ENCODE measurements around the gene BTBD19. TPM values are rescaled to one million over a fixed set of nuclear protein-coding genes. Genes with fewer than 3 reads are reported as not detected.

Gene BTBD19
- total RNA-seq, 1 donor from 2014 or later = 30.6 TPM

GRCh38 chr1:44851308-44851707 is 43.0 kb downstream of the BTBD19 start:
- no peak for DNase-seq (ENCODE audit: low read depth)
- H3K9ac ChIP-seq (ENCODE audit: low read length) = no peak overlapping the region
- H2AFZ ChIP-seq (ENCODE audit: low read depth, low read length) = no peak overlapping the region
- no peaks in the 10 kb centered on the region for H3K4me1 Mint-ChIP-seq (ENCODE audit: low read depth, unreplicated experiment)
- no peaks in the 10 kb centered on the region for H3K9me3 ChIP-seq (ENCODE audit: insufficient read depth, low read depth, low read length)
- H3K27me3 Mint-ChIP-seq (ENCODE audit: low read depth, unreplicated experiment) = peaks cover 4% of the 10 kb centered on the region
- no peak overlapping the region for H3K4me3 Mint-ChIP-seq (ENCODE audit: unreplicated experiment)
- H3K4me2 ChIP-seq (ENCODE audit: low read length) = no peak overlapping the region
- no peak overlapping the region for H3K27ac ChIP-seq (ENCODE audit: low read depth, low read length)
- H3K36me3 ChIP-seq (ENCODE audit: insufficient read depth, low read length) = no peaks in the 10 kb centered on the region
- H3K36me3 Mint-ChIP-seq (ENCODE audit: low read depth, unreplicated experiment) = peaks cover 38% of the 10 kb centered on the region
- H3K4me3 ChIP-seq (ENCODE audit: insufficient read depth, low read depth, low read length) = no peak overlapping the region
- TF ChIP-seq EZH2 (IDR thresholded peaks at IDR 0.05; ENCODE audit: insufficient read depth, low read length) = no peak
- no peak for TF ChIP-seq CTCF (IDR thresholded peaks at IDR 0.05; ENCODE audit: insufficient read depth, low read depth, low read length)
- H3K4me1 ChIP-seq (ENCODE audit: insufficient read depth, low read length) = no peaks in the 10 kb centered on the region
- FAIRE-seq = no peak
- no peaks in the 10 kb centered on the region for H3K27me3 ChIP-seq (ENCODE audit: insufficient read depth, low read length)
- no peaks in the 10 kb centered on the region for H3K79me2 ChIP-seq (ENCODE audit: insufficient read depth, low read length)
- H3K27ac Mint-ChIP-seq (ENCODE audit: unreplicated experiment) = no peak overlapping the region
- H4K20me1 ChIP-seq (ENCODE audit: insufficient read depth, low read length) = no peaks in the 10 kb centered on the region
- peaks cover 2% of the 10 kb centered on the region for H3K9me3 Mint-ChIP-seq (ENCODE audit: unreplicated experiment)

GRCh38 chr1:44853201-44853600 is 44.9 kb downstream of the BTBD19 start:
- H3K4me3 Mint-ChIP-seq (ENCODE audit: unreplicated experiment) = no peak overlapping the region
- Histone ChIP-seq H3K9me3 (ENCODE audit: insufficient read depth, low read depth, low read length) (no peaks in the 10 kb centered on the region), H4K20me1 (ENCODE audit: insufficient read depth, low read length) (no peaks in the 10 kb centered on the region)

More at GRCh38 chr1:44853201-44853600, 44.9 kb downstream of the BTBD19 start:
- Histone ChIP-seq H2AFZ (ENCODE audit: low read depth, low read length) (no peak overlapping the region), H3K79me2 (ENCODE audit: insufficient read depth, low read length) (no peaks in the 10 kb centered on the region), H3K9ac (ENCODE audit: low read length) (no peak overlapping the region), H3K27ac (ENCODE audit: low read depth, low read length) (no peak overlapping the region), H3K36me3 (ENCODE audit: insufficient read depth, low read length) (no peaks in the 10 kb centered on the region), H3K4me2 (ENCODE audit: low read length) (no peak overlapping the region), H3K4me3 (ENCODE audit: insufficient read depth, low read depth, low read length) (no peak overlapping the region), H3K27me3 (ENCODE audit: insufficient read depth, low read length) (no peaks in the 10 kb centered on the region), H3K4me1 (ENCODE audit: insufficient read depth, low read length) (no peaks in the 10 kb centered on the region)
- peaks cover 43% of the 10 kb centered on the region for H3K36me3 Mint-ChIP-seq (ENCODE audit: low read depth, unreplicated experiment)
- no peak for DNase-seq (ENCODE audit: low read depth)
- no peaks in the 10 kb centered on the region for H3K4me1 Mint-ChIP-seq (ENCODE audit: low read depth, unreplicated experiment)
- FAIRE-seq = no peak
- peaks cover 2% of the 10 kb centered on the region for H3K9me3 Mint-ChIP-seq (ENCODE audit: unreplicated experiment)
- H3K27ac Mint-ChIP-seq (ENCODE audit: unreplicated experiment) = no peak overlapping the region
- peaks cover 4% of the 10 kb centered on the region for H3K27me3 Mint-ChIP-seq (ENCODE audit: low read depth, unreplicated experiment)
- no peak for TF ChIP-seq CTCF (IDR thresholded peaks at IDR 0.05; ENCODE audit: insufficient read depth, low read depth, low read length)
- TF ChIP-seq EZH2 (IDR thresholded peaks at IDR 0.05; ENCODE audit: insufficient read depth, low read length) = no peak
